WERI-Rb-1 (cell line): Measurements from ENCODE around the gene TNFRSF1B.

Experiments used
- DNase-seq: peaks from one replicate; pipeline ENCODE4 v3.0.0-alpha.2; 2020
- H3K27ac ChIP-seq: fragments of 250-450 bp; sonication (Bioruptor Pico); 2 replicates; pipeline ENCODE4 v1.5.1; 2020; ENCODE audit warnings: mild to moderate bottlenecking, moderate library complexity
- H3K27me3 ChIP-seq: fragments of 250-450 bp; sonication (Bioruptor Pico); 2 replicates; pipeline ENCODE4 v1.5.1; 2021; ENCODE audit warnings: mild to moderate bottlenecking, low read depth, moderate library complexity; ENCODE audit not compliant: insufficient read depth, severe bottlenecking
- H3K36me3 ChIP-seq: fragments of 250-450 bp; sonication (Bioruptor Pico); 2 replicates; pipeline ENCODE4 v1.5.1; 2020; ENCODE audit warnings: mild to moderate bottlenecking, moderate library complexity
- H3K4me3 ChIP-seq: 2 replicates; pipeline ENCODE4 v1.5.1; 2011; ENCODE audit warnings: low read depth, mild to moderate bottlenecking, control low read depth, low read length
- H3K9me3 ChIP-seq: fragments of 250-450 bp; sonication (Bioruptor Pico); 2 replicates; pipeline ENCODE4 v1.5.1; 2021; ENCODE audit warnings: mild to moderate bottlenecking, moderate library complexity; ENCODE audit not compliant: severe bottlenecking
- TF ChIP-seq, protein P1 (sequence below): IDR thresholded peaks from 2 replicates; pipeline ENCODE4 v1.5.1; 2011; ENCODE audit warnings: low read depth, mild to moderate bottlenecking, control low read depth, inconsistent platforms, low read length

Gene TNFRSF1B

DNA sequence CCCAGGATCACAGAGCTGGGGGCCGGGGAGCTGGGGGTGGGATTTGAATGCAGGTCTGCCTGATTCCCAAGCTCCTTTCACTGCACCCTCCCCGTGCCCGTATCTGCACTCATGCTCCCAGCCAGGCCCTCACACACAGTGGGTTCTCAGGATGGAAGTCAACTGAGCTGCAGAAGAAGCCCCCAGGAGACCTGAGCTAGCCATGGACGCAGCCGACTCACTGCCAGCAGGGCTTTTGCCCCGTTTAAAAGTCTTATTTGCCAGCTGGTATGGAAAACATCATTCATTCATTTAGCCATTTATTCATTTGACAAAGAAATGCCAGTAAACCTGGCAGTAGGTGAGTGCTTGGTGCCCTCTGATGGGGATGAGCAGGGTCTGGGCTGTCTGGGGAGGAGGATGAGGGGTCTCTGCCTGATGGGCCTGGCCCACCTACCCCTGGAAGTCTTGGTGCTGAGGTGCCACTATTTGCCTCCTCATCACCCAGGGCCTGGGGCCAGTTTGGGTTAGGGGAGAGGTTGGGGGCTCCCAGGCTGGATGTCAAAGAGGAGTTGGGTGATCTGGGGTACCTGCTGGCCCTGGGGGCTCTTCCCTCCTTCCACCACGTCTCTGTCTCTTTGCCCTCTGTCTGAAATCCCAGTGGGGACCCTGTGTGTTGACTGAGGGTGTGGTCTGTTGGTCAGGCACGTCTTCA lies 2.8 kb downstream of the TNFRSF1B start:
- Histone ChIP-seq H3K27me3 (peaks cover 77% of the 10 kb centered on the region), H3K9me3 (no peaks in the 10 kb centered on the region), H3K27ac (no peak overlapping the region), H3K4me3 (no peak overlapping the region), H3K36me3 (no peaks in the 10 kb centered on the region)
- TF ChIP-seq, protein P1, sequence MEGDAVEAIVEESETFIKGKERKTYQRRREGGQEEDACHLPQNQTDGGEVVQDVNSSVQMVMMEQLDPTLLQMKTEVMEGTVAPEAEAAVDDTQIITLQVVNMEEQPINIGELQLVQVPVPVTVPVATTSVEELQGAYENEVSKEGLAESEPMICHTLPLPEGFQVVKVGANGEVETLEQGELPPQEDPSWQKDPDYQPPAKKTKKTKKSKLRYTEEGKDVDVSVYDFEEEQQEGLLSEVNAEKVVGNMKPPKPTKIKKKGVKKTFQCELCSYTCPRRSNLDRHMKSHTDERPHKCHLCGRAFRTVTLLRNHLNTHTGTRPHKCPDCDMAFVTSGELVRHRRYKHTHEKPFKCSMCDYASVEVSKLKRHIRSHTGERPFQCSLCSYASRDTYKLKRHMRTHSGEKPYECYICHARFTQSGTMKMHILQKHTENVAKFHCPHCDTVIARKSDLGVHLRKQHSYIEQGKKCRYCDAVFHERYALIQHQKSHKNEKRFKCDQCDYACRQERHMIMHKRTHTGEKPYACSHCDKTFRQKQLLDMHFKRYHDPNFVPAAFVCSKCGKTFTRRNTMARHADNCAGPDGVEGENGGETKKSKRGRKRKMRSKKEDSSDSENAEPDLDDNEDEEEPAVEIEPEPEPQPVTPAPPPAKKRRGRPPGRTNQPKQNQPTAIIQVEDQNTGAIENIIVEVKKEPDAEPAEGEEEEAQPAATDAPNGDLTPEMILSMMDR, result no peak
- DNase-seq, result no peak

DNA sequence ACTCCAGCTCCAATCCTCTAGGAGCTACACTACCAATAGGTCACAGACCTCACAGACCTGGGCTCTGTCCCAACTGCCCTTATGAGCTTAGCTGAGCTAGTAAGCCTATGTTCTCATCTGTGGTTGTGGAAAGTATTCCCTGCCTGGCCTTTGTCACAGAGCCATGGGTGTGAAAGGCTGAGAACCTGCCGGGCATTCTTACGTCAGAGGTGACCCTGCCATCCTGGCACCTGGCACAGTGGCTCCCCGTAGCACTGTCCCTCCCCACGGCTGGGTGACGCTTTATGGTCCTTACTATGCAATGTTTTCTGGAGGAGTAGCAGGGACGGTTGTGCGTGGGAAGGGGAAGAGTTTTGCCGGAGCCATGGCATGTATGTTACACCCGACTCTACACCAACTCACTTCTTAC lies 3.5 kb downstream of the TNFRSF1B start:
- Histone ChIP-seq H3K4me3 (no peak overlapping the region), H3K27ac (no peak overlapping the region), H3K27me3 (peaks cover 70% of the 10 kb centered on the region), H3K9me3 (no peaks in the 10 kb centered on the region), H3K36me3 (no peaks in the 10 kb centered on the region)
- no peak for DNase-seq
- TF ChIP-seq, protein P1, result no peak

DNA sequence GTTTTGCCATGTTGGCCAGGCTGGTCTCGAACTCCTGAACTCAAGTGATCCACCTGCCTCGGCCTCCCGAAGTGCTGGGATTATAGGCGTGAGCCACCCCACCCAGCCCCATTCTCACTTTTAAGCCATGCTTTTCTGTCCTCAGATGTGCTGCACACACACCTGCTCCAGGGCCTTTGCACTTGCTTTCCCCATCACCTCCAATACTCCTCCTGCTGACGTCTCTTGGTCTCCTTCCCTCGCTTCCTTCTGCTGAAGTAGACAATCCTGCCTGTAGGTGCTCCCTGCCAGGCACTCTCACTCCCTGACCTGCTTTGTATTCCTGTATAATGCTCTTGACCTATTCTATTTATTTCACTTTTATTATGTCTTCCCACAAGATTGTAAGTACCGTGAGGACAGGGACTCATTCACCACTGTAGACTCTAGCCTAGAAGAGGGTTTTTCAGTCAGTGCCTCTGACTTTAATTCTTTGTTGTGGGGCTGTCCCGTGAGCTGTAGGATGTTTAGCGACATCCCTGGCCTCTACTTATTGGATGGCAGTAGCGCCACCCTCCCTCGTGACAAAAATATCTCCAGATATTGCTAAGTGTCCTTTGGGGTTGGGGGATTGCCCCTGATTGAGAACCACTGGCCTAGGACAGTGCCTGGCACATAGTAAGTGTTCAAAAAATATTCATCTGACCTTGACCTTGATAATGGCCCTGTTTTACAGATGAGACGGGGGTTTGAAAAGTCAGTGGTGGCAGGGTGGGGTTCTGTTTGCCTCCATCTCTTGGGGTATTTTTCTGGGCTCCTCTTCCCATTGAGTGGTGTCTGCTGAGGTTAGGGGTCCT lies 4.6 kb downstream of the TNFRSF1B start:
- H3K36me3 ChIP-seq, result no peaks in the 10 kb centered on the region
- no peak overlapping the region for H3K27ac ChIP-seq

DNA sequence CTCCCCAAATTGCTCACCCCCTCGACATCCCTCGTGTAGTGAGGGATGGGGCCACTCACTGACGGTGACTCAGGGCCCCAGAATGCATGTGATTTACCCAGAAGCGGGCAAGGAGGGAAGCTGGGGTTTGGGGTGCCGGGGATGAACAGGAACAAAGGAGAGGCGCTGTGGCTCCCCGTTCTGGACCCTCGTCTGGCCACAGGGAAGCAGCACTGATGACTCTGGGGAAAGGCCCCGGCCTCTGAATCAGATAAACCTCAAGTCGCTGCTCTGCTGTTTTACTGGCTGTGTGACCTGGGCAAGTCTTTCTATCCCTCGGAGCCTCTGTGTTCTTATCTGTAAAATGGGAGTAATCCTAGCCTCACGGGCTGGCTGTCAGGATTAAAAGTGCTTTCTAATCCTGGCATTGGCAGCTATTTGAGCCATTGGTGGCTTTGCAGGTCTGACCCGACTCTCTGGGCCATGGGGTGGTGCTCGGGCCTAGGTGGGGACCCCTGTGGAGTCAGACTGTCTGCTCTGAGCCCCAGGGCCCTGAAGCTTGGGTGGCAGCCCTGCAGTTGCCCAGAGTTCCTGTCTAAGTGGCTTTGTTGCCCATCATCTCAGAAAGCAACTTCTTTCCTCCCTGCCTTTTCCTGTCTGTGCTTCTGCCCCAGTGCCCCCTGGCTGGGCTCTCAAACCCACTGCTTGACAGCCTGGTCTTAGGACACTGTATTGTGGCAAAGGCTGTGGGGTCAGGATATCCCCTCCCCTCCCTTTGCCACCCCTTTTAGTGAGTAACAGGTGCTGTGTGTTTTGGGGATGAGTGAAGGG lies 5.5 kb downstream of the TNFRSF1B start:
- Histone ChIP-seq H3K9me3 (no peaks in the 10 kb centered on the region), H3K36me3 (no peaks in the 10 kb centered on the region), H3K4me3 (no peak overlapping the region), H3K27ac (no peak overlapping the region), H3K27me3 (peaks cover 50% of the 10 kb centered on the region)
- DNase-seq, result no peak
- TF ChIP-seq, protein P1, result no peak

More for the DNA sequence above, 4.6 kb downstream of the TNFRSF1B start:
- no peak overlapping the region for H3K4me3 ChIP-seq
- no peaks in the 10 kb centered on the region for H3K9me3 ChIP-seq
- TF ChIP-seq, protein P1, result no peak
- DNase-seq, result no peak
- peaks cover 58% of the 10 kb centered on the region for H3K27me3 ChIP-seq

DNA sequence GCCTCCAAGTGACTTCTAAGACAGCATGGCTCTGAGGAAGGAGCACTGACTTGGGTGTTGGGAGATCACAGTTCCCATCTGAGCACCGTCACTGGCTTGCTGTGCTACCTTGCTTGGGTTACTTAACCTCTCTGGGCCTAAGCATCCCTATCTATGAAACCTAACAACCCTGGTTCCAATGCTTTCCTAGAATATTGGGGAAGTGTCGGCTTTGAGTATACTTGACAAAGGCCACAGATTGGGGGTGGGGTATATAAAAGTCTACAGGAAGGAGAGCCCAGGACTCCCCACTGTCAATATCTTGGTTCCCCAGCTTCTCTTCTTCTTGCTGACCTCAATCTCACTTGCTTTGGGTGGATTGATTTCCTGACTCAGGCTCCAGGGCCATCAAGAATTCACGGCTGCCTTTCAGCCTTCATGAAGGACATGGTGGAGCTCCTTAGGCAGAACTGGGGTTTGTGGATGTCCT lies 6.3 kb downstream of the TNFRSF1B start:
- DNase-seq, result no peak
- TF ChIP-seq, protein P1, result no peak
- Histone ChIP-seq H3K36me3 (no peaks in the 10 kb centered on the region), H3K27ac (no peak overlapping the region), H3K27me3 (peaks cover 44% of the 10 kb centered on the region), H3K4me3 (no peak overlapping the region), H3K9me3 (no peaks in the 10 kb centered on the region)
